DMS 273 (cell line): ENCODE data around the gene CADPS.
A peak's percentile ranks its signal among the peaks of the same experiment; 100 is the strongest.

Experiments used
- DNase-seq: peaks from one replicate; lab custom pipeline; 2025; ENCODE audit not compliant: unreplicated experiment; lab: John Stamatoyannopoulos, UW

CADPS gene

GRCh38 chr3:62874711-62875557, at the start of gene CADPS:
CADPS (minus strand) TSS chr3:62875416; CDS start chr3:62875029, 387 bp downstream.
- peak; percentile 65 for DNase-seq

DNA sequence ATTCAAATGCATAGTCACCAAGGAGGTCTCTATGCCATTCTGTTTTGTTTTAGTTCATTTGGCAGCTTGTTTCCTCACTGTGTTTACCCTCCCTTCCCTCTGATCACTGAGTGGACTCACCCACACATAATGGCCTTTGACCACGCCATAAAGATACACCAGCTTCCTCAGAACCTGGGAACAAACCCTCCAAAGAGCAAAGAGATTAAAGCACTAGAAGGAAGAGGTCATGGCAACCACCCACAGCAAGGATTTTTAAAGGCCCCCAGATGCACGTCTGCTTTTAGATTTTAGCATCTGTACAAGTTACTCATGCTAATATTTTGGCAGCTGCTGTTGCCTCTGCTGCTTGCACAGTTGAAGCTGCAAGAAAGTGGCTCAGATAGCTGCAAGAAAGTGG, 47.9 kb upstream of the CADPS start:
- peak; percentile 12 for DNase-seq

DNA sequence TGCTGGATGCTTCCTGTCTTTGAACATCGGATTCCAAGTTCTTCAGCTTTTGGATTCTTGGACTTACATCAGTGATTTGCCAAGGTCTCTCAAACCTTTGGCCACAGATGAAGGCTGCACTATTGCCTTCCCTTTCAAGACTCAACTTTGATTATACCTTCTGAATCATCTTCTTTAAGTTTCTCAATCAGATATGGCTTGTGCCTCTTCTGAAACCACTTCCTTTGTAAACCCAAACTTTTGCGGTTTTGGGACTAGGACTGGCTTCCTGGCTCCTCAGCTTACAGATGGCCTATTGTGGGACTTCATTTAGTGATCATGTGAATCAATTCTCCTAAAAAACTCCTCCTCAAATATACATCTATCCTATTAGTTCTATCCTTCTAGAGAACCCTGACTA, 47.1 kb upstream of the CADPS start:
- no peak for DNase-seq

GRCh38 chr3:62920466-62920784, 45.2 kb upstream of the CADPS start:
- no peak for DNase-seq

- no peak for DNase-seq
Observed at GRCh38 chr3:62919784-62920465, 44.7 kb upstream of the CADPS start.

DNA sequence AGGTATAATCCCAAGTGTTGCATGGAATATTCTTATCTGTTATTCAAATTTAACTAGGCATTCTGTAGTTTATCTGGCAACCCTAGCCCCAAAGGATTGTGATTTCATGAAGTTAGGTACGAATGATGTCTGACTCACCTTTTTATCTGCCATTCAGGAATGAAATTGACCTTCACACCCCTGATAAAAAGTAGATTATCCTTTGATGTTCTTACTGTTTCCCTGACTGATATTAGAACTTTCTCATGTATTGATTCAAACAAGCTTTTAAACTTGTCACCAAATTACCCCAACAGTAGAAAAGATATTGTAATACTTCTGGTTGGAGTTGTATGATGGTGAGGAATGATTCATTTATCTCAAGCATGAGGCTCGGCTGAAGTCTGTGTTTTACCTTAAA, 43.6 kb upstream of the CADPS start:
- DNase-seq: no peak

- no peak for DNase-seq
Observed at GRCh38 chr3:62918131-62918530, 42.9 kb upstream of the CADPS start.

DNA sequence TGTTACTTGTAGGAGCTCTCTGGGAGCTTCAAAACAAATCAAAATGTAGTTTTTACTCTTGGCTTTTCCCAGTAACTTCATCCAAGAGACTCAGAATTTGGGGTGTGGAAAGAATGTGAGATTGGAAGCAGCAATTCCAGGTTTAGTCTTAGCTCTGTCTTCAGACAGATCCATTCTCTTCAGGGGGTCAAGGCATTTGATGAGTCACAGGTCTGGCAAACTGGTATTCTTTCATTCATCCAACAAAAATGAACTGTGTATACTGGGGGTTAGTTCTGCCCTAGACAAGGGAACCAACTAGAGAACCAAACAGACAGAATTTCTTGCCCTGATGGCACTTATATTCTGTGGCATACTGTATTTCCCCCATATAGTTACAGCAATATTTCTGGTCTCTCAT, 36.3 kb upstream of the CADPS start:
- no peak for DNase-seq

DNA sequence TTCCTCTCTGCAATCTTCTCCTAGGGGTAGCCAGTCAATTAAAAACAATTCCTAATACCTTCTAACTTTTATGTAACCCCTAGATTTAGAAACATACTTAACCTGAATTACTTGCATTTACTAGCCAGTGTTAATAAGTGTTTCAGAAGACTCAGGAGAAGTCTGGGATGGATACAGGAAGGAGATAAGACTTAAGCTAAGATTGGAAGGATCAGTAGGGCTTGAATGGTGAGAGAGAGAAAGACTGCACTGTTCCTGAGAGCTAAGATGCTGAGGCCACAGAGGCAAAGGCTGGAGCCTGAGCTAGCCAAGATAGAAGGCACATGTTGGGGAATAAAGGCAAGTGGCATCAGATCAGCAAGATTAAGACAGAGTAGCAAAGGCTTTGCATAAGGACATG, 30.1 kb upstream of the CADPS start:
- DNase-seq: no peak

- DNase-seq: no peak
Observed at GRCh38 chr3:62898530-62899496, 23.6 kb upstream of the CADPS start.

- no peak for DNase-seq
Observed at GRCh38 chr3:62895901-62896300, 20.7 kb upstream of the CADPS start.

DNA sequence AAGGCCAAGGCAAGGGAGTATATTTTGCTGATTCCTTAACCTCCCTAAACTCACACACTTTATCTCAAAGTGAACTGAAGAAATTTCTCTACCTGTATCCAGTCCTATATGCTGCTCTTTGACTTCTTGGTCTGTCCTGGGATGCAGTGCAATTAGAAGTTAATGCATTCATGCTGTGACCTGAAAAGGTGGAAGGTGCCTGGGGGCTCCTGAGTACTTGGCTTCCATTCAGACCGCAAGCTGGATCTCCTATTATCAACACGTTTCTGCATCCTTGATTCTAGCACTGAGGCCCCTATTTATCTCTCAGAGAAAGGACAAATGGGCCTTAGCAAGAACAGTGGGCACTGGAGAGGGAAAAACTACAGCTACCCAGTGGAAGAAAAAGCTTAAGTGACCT, 17.7 kb upstream of the CADPS start:
- DNase-seq: no peak

DNA sequence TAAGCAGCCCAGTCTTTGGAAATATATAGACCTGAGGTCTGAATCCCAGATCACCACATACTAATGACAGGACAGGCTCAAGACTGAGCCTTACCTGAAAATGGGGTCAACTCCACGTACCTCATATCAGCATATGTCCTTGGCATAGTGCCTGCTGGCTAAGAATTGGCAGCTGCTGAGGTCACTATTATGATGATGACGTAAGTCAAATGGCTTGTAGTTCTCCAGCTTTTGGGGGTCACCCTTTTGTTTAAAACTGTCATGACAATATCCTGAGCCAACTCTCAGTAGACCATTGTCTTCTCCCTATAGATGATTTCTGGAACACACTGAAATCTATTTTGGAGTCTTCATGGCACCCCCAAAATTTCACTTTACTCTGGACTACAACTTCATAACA, 16.8 kb upstream of the CADPS start:
- no peak for DNase-seq

- no peak for DNase-seq
Observed at GRCh38 chr3:62888778-62889177, 13.6 kb upstream of the CADPS start.

DNA sequence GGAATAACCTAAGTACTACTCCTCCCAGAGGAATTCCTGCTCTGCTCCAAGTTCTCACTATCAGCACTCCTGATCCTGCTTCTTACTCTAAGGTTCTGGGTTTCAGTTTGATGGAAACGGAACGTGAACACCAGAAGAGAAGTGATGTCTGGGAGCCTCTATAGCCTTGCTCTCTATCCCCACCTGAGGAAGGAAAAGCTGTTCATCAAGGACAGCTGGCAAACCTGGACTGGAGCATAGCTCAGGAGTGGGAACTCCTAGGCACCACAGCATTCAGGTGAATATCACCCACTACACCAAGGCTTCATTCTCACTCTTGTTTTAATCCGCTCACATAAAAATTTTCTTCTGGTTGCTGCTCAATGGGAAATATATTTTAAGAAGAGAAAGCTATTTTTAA, 13.0 kb upstream of the CADPS start:
- peak; percentile 27 for DNase-seq

GRCh38 chr3:62885136-62885535, 9.9 kb upstream of the CADPS start:
- DNase-seq: no peak

GRCh38 chr3:62884096-62884870, 9.1 kb upstream of the CADPS start:
- no peak for DNase-seq

DNA sequence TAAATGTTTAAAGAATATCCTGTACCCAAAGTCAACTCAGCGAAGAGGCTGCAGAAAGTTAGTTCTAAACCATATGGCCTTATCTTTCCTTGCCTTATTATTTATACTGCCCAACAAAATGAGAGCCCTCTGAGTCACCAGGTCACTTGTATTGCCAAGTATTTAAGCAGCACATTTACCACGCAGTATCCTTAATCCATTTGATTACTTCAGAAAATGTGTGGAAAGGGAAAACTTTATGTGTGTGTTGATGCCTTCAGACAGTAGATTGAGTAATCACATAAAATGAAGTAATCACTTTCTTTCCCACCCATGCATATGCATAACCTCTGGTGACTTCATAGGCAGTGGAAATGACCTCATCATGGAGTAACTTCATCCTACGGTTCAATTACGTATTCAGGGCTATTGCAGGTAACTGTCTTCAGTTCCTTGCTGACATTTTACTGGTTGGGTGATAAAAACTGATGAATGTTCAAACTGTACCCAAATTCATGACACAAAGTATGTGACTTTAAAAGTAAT, 7.5 kb upstream of the CADPS start:
- DNase-seq: no peak

DNA sequence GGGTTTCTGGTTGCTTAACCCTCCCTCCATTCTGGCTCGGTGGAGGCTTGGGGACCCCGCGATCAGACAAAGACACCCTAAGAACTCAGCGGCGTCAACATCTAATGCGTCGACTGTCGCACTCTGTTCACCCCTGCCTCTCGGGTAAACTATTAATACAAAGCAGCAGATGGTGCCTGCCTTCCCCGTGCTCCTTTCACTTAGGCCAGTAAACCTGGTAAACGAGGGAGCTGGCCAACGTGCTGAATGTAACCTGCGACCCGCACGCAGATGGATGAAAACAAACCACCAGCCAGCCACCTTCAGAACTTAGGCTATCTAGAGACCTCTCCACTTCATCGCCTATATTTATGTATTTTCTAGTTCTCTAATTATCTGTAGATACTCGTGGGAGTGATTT, 848 bp upstream of the CADPS start:
- peak; percentile 85 for DNase-seq

GRCh38 chr3:62875558-62876002, 364 bp upstream of the CADPS start:
- DNase-seq: peak; percentile 62
